HG03280 (cell line): Measurements from ENCODE around the gene VENTX.

ENCODE experiments used
- ATAC-seq: cut with Tn5 transposase; IDR thresholded peaks from one replicate; pipeline ENCODE4 v1.9.1; 2021; ENCODE audit warnings: mild to moderate bottlenecking, moderate library complexity; ENCODE audit not compliant: unreplicated experiment

Gene VENTX

GRCh38 chr10:133237588-133238465 lies at the start of gene VENTX:
TSS of gene VENTX (plus strand) at chr10:133237855. CDS start at chr10:133237915, 60 bp downstream.
- ATAC-seq: no peak

GRCh38 chr10:133187906-133188681 lies 49.6 kb upstream of the VENTX start:
- ATAC-seq: no peak

- ATAC-seq: no peak
Measured at GRCh38 chr10:133189256-133189655, 48.4 kb upstream of the VENTX start.

- ATAC-seq: no peak
Measured at GRCh38 chr10:133189726-133190125, 47.9 kb upstream of the VENTX start.

GRCh38 chr10:133190225-133190624 lies 47.4 kb upstream of the VENTX start:
- no peak for ATAC-seq

- ATAC-seq: no peak
Measured at GRCh38 chr10:133191651-133192050, 46.0 kb upstream of the VENTX start.

GRCh38 chr10:133194151-133194550 lies 43.5 kb upstream of the VENTX start:
- ATAC-seq: no peak

GRCh38 chr10:133195096-133195495 lies 42.6 kb upstream of the VENTX start:
- no peak for ATAC-seq

- ATAC-seq: no peak
Measured at GRCh38 chr10:133195611-133196010, 42.0 kb upstream of the VENTX start.

- ATAC-seq: no peak
Measured at GRCh38 chr10:133196221-133196915, 41.3 kb upstream of the VENTX start.

- ATAC-seq: no peak
Measured at GRCh38 chr10:133196936-133197758, 40.5 kb upstream of the VENTX start.

- no peak for ATAC-seq
Measured at GRCh38 chr10:133197786-133198185, 39.9 kb upstream of the VENTX start.

GRCh38 chr10:133198206-133198605 lies 39.4 kb upstream of the VENTX start:
- ATAC-seq: no peak

- ATAC-seq: no peak
Measured at GRCh38 chr10:133198621-133199487, 38.8 kb upstream of the VENTX start.

GRCh38 chr10:133199488-133199885 lies 38.2 kb upstream of the VENTX start:
- ATAC-seq: no peak

GRCh38 chr10:133199992-133200611 lies 37.6 kb upstream of the VENTX start:
- ATAC-seq: no peak

- ATAC-seq: no peak
Measured at GRCh38 chr10:133200621-133201031, 37.0 kb upstream of the VENTX start.

- no peak for ATAC-seq
Measured at GRCh38 chr10:133201151-133201947, 36.3 kb upstream of the VENTX start.
